Lower leg skin (tissue), 4 donors: ENCODE data around the gene ZNF92. TPM values are rescaled to one million over a fixed set of nuclear protein-coding genes. Genes with fewer than 3 reads are reported as not detected.

ENCODE experiments used
- DNase-seq, 2 donors: peaks; one replicate each; pipeline ENCODE4 v3.0.0-alpha.2; 2019; ENCODE audit warnings: low spot score in 2 of 2
- H3K4me3 ChIP-seq: fragments of 200-600 bp; sonication (generic); 2 replicates; pipeline ENCODE4 v1.5.1; 2017; ENCODE audit warnings: mild to moderate bottlenecking, low read depth; ENCODE audit not compliant: poor library complexity, severe bottlenecking
- CTCF ChIP-seq, 3 donors: fragments of 450-650 bp; IDR thresholded peaks; one replicate each; pipeline ENCODE4 v1.5.1; 2016; ENCODE audit warnings: antibody characterized with exemption in 3 of 3, mild to moderate bottlenecking in 3 of 3, moderate library complexity in 2 of 3
- POLR2A ChIP-seq, 2 donors: fragments of 450-650 bp; IDR thresholded peaks; one replicate each; pipeline ENCODE4 v1.6.1; 2016 to 2017; ENCODE audit warnings: antibody characterized with exemption in 2 of 2, mild to moderate bottlenecking in 1 of 2, moderate library complexity in 1 of 2
- WGBS, 2 donors: methylation state at CpG; one replicate each; pipeline ENCODE4 v1.1.5; 2018; 5-methylcytosine and 5-hydroxymethylcytosine counted together
- intact Hi-C: fragments of 100-400 bp; cut with DNase I; formaldehyde crosslinking; loops from one replicate; pipeline ENCODE4 v1.15.0; 2023; ENCODE audit warnings: low total_unique reads
- total RNA-seq, 4 donors: library from RNA; depleted of rRNA; stranded (reverse); fragments of >200 nt; gene quantifications; one replicate each; pipeline ENCODE4 v1.1.0, GENCODE V29; 2016

The ZNF92 gene
- total RNA-seq, 4 donors from 2014 or later: 4.0 to 10.4 (median 5.4) TPM

GRCh38 chr7:65354263-65354662 lies 19.4 kb upstream of the ZNF92 start:
- 87 to 93% methylated on average over 4 of the region's 4 CpGs for WGBS, 2 donors

DNA sequence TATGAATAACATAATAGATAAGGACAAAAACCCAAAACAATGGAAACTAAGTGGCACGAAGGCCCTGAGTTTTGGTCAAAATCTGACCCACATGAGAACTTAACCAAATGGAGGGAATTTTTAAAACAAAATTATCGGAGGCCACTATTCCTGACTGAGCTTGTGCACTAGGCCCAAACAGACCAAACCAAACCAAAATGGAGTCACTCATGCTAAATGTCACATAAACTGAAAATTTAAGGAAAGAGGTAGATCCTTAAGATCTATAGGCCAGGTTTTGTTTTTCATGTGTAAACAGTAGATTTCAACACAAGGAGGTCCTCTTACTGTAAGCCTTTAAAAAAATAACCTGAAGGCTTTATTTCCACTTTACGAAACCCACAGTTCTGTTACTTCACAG lies 3.8 kb upstream of the ZNF92 start:
- no peak for TF ChIP-seq POLR2A (IDR thresholded peaks at IDR 0.05)
- TF ChIP-seq CTCF (IDR thresholded peaks at IDR 0.05): no peak
- no peak overlapping the region for H3K4me3 ChIP-seq
- WGBS, 2 donors: 96 to 98% methylated on average over 3 of the region's 3 CpGs
- intact Hi-C loops: no loop called here
- DNase-seq: no peak

More at GRCh38 chr7:65354263-65354662, 19.4 kb upstream of the ZNF92 start:
- H3K4me3 ChIP-seq: no peak overlapping the region
- no peak for DNase-seq
- intact Hi-C loops: no loop called here
- no peak for TF ChIP-seq POLR2A (IDR thresholded peaks at IDR 0.05)
- TF ChIP-seq CTCF (IDR thresholded peaks at IDR 0.05): no peak

GRCh38 chr7:65371468-65371867 lies 2.2 kb upstream of the ZNF92 start:
- H3K4me3 ChIP-seq: no peak overlapping the region
- no peak for TF ChIP-seq POLR2A (IDR thresholded peaks at IDR 0.05)
- no peak for TF ChIP-seq CTCF (IDR thresholded peaks at IDR 0.05)
- intact Hi-C loops: no loop called here
- WGBS, 2 donors: 41 to 77% methylated on average over 5 of the region's 5 CpGs
- peak in 1 of 2 donors; percentile 26 for DNase-seq

DNA sequence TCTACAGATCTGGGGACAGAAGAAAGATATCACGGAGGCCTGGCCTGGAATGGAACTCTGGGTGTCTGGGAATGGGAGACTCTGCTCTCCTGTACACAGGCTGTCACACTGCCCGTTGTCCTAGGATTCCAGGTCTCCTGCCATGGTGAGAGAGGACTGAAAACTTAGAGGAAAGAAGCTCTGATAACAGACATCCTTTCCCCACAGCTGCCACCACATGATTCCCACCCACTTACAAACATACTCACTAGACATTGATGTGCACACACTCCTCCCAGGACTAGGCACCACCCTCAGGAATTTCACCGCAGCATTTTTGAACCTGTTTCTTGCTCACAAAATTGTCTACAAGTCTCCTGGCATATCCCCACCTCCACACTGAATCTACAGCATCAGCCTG lies 5.7 kb downstream of the ZNF92 start:
- H3K4me3 ChIP-seq: no peak overlapping the region
- no peak for TF ChIP-seq CTCF (IDR thresholded peaks at IDR 0.05)
- TF ChIP-seq POLR2A (IDR thresholded peaks at IDR 0.05): no peak
- no peak for DNase-seq
- intact Hi-C loops: no loop called here
- 63 to 80% methylated on average over 3 of the region's 3 CpGs for WGBS, 2 donors

DNA sequence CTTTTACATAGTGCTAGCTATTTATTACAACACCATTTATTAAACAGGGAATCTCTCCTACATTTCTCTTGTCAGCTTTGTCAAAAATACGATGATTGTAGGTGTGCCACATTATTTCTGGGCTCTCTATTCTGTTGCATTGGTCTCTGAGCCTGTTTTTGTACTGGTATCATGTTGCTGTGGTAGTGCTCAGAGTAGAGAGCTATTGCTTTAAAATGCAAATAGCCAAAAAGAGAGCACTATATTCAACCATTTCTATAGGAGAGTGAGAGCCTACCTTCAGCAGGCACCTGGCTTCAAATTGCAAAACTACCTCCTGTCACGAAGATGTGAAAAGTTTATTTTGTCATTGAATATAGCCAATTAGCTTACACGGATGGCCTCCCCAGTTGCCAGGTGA lies 8.1 kb downstream of the ZNF92 start:
- no peak for DNase-seq
- intact Hi-C loops: no loop called here
- H3K4me3 ChIP-seq: no peak overlapping the region
- WGBS, 2 donors: 82 to 92% methylated on average over 3 of the region's 3 CpGs
- no peak for TF ChIP-seq CTCF (IDR thresholded peaks at IDR 0.05)
- no peak for TF ChIP-seq POLR2A (IDR thresholded peaks at IDR 0.05)

DNA sequence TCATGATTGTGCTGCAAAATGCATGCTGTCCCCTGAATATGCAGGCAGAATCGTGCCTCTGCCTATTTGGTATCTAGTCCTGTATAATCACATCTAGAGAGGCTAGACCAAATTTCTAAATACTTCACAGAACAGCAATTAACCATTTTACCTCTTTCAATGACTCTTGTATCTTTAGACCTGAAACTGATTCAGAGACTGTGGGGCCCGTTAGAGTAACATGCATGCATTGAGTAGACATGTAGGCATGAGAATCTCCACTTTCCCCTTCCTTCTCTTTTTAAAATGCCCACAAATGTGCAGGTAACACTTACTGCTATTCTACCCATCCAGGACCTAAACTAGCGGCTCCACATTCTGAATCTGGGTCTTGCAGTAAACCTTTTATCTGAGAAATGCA lies 8.8 kb downstream of the ZNF92 start:
- DNase-seq: no peak
- 80 to 87% methylated on average over 3 of the region's 3 CpGs for WGBS, 2 donors
- no peak for TF ChIP-seq CTCF (IDR thresholded peaks at IDR 0.05)
- TF ChIP-seq POLR2A (IDR thresholded peaks at IDR 0.05): no peak
- intact Hi-C loops: no loop called here
- no peak overlapping the region for H3K4me3 ChIP-seq
